Ectodermal cell (in vitro differentiated cells): ENCODE results near the gene XXYLT1.
"Not testable (repeated sequence)": the region's sequence is repeated elsewhere in the genome, so short reads cannot be mapped to it uniquely, and the experiment has no call there.

Experiments
- H3K27ac ChIP-seq: 2 replicates; pipeline ENCODE4 v1.7.0; 2013; ENCODE audit warnings: mild to moderate bottlenecking, low read depth, low read length; ENCODE audit not compliant: insufficient read depth, poor library complexity, severe bottlenecking
- H3K27me3 ChIP-seq: 2 replicates; pipeline ENCODE4 v1.7.0; 2013; ENCODE audit warnings: mild to moderate bottlenecking, low read length; ENCODE audit not compliant: insufficient read depth, control insufficient read depth, poor library complexity, severe bottlenecking
- H3K36me3 ChIP-seq: one replicate; pipeline ENCODE4 v1.7.0; 2013; ENCODE audit warnings: low read length; ENCODE audit not compliant: control insufficient read depth, insufficient read depth
- H3K4me1 ChIP-seq: one replicate; pipeline ENCODE4 v1.7.0; 2013; ENCODE audit warnings: low read length; ENCODE audit not compliant: control insufficient read depth, insufficient read depth
- H3K4me3 ChIP-seq: 2 replicates; pipeline ENCODE4 v1.7.0; 2013; ENCODE audit warnings: low read depth, low read length, control low read depth; ENCODE audit not compliant: insufficient read depth
- H3K9me3 ChIP-seq: 2 replicates; pipeline ENCODE4 v1.7.0; 2013; ENCODE audit warnings: mild to moderate bottlenecking, low read length, moderate library complexity; ENCODE audit not compliant: control insufficient read depth
- WGBS, 2 experiments: methylation state at CpG; one replicate each; pipeline ENCODE4 v1.1.7; 2013; ENCODE audit warnings: missing lambda C conversion rate in 2 of 2; 5-methylcytosine and 5-hydroxymethylcytosine counted together

Gene XXYLT1

DNA sequence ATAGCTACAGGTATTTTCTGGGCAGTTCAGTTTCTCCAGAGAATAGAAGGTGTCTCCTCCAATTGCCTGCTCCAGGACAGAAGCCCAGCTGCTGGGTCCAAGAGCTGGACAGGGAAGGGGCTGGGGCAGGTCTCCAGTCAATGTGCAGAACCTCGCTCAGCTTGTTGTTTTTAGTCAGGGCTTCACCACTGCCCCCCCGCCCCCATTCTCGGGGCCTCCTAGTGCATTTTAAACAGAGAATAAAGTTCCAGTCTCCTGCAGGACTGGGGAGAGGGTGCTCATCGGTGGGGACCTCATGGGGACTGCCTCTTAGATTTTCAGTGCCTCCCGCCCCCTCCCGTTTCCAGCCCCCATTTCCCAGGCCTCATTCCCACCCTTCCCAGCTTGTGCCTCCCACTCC is 216.6 kb downstream of the XXYLT1 start:
- Histone ChIP-seq H3K4me3 (no peak overlapping the region), H3K27me3 (no peaks in the 10 kb centered on the region), H3K9me3 (no peaks in the 10 kb centered on the region), H3K36me3 (no peaks in the 10 kb centered on the region), H3K27ac (no peak overlapping the region), H3K4me1 (no peaks in the 10 kb centered on the region)
- WGBS, 2 experiments = 89% methylated on average over 6 of the region's 6 CpGs

DNA sequence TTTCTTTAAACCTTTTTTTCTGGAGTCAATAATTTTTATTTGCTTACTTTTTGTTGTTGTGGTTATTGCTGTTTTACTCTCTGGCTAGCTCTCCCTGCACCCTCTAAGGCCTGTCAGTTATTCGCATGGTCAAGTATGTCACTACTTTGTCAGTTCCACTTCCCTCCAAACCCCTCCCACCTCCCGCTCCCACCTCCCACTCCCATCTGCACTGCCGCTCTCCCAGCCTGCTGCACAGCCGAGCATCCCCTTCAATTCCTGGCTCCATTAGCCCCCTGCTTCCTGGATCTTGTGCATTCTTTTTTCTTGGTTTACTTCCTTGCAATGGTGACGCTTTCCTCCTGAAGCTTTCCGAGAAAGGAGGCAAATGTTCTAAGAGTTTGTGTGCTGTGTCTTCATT is 218.0 kb downstream of the XXYLT1 start:
- Histone ChIP-seq H3K4me1 (no peaks in the 10 kb centered on the region), H3K36me3 (no peaks in the 10 kb centered on the region), H3K27me3 (no peaks in the 10 kb centered on the region), H3K9me3 (no peaks in the 10 kb centered on the region), H3K4me3 (no peak overlapping the region), H3K27ac (no peak overlapping the region)
- 60 to 64% methylated on average over 6 of the region's 6 CpGs for WGBS, 2 experiments

DNA sequence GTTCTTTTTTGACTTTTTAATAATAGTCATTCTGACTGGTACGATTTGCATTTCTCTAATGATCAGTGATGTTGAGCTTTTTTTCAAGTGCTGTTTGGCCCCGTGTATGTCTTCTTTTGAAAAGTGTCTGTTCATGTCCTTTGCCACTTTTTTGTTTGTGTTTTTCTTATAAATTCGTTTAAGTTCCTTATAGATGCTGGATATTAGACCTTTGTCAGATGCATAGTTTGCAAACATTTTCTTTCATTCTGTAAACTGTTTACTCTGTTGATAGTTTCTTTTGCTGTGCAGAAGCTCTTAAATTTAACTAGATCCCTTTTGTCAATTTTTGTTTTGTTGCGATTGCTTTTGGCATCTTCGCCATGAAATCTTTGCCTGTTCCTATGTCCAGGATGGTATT is 220.7 kb downstream of the XXYLT1 start:
- H3K4me3 ChIP-seq, H3K9me3 ChIP-seq, H3K27me3 ChIP-seq, H3K4me1 ChIP-seq, H3K36me3 ChIP-seq, H3K27ac ChIP-seq: not testable (repeated sequence)
- 92 to 94% methylated on average over 5 of the region's 5 CpGs for WGBS, 2 experiments

DNA sequence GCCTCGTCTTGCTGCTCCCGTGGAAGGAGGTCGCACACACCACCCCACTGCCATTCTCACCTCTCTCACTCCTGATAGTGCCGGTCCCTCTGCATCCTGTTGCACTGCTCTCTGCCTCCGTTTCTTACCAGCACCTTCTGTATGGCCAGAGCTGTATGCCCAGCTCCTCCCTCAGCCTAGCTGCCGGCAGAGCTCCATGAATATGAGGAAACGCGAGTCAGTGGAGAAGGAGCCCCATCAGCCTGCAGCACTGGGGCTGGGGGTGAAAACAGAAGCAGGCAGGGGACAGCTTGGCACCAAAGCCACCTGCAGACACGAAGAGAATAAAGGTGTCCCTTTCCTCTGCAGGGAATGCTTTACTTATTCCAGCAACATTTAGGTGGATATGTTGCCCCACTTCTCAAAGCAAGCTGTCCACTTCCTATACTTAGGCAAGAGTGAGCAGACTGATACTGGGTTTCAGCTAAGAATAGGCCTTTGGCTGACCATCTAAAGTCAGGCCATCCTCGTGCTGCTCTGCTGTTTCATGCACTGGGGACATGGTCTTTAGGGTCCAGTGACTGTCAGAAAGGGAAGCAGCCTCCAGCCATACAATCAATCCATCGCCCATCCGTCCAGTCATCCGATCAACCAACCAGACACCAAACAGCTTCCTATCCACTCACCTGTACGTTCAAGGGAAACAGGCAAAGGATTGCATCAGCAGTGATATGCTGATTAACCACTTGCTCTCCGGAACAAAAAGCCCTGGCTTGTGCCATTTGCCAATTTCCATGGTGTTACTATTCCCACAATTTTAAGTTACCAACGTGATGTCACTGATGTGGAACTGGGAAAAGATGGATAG is 222.7 kb downstream of the XXYLT1 start:
- Histone ChIP-seq H3K4me1 (no peaks in the 10 kb centered on the region), H3K9me3 (no peaks in the 10 kb centered on the region), H3K27me3 (no peaks in the 10 kb centered on the region), H3K36me3 (no peaks in the 10 kb centered on the region), H3K27ac (no peak overlapping the region), H3K4me3 (no peak overlapping the region)
- 85% methylated on average over 15 to 16 of the region's 16 CpGs for WGBS, 2 experiments

- no peaks in the 10 kb centered on the region for H3K9me3 ChIP-seq
- H3K27ac ChIP-seq = no peak overlapping the region
- H3K4me1 ChIP-seq = peaks cover 4% of the 10 kb centered on the region
- H3K36me3 ChIP-seq = no peaks in the 10 kb centered on the region
- WGBS, 2 experiments = 91 to 98% methylated on average over 3 of the region's 3 CpGs
- H3K27me3 ChIP-seq = no peaks in the 10 kb centered on the region
- H3K4me3 ChIP-seq = no peak overlapping the region
These were observed 223.4 kb downstream of the XXYLT1 start for GRCh38 chr3:195047536-195047935.

DNA sequence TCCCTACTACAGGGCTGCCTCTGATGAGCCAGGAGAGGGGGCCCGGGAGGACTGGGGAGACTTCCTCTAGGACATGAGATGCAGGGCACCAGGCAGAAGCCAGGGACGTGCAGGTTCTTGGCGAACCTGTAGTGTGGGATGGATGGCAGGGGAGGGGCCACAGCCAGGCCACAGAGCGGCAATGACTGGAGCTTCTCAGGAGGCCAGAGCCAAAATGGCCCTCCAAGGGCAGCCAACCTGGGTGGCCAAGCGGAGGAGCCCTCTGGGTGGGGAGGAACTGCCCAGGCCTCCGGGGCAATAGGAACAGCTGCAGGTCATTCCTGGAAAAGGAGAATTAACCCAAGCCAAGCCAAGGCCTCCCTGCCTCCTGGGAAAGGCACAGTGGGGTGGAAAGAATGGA is 224.5 kb downstream of the XXYLT1 start:
- Histone ChIP-seq H3K9me3 (no peaks in the 10 kb centered on the region), H3K27me3 (no peaks in the 10 kb centered on the region), H3K4me3 (no peak overlapping the region), H3K4me1 (peaks cover 13% of the 10 kb centered on the region), H3K27ac (no peak overlapping the region), H3K36me3 (no peaks in the 10 kb centered on the region)
- 88 to 90% methylated on average over 6 of the region's 6 CpGs for WGBS, 2 experiments

DNA sequence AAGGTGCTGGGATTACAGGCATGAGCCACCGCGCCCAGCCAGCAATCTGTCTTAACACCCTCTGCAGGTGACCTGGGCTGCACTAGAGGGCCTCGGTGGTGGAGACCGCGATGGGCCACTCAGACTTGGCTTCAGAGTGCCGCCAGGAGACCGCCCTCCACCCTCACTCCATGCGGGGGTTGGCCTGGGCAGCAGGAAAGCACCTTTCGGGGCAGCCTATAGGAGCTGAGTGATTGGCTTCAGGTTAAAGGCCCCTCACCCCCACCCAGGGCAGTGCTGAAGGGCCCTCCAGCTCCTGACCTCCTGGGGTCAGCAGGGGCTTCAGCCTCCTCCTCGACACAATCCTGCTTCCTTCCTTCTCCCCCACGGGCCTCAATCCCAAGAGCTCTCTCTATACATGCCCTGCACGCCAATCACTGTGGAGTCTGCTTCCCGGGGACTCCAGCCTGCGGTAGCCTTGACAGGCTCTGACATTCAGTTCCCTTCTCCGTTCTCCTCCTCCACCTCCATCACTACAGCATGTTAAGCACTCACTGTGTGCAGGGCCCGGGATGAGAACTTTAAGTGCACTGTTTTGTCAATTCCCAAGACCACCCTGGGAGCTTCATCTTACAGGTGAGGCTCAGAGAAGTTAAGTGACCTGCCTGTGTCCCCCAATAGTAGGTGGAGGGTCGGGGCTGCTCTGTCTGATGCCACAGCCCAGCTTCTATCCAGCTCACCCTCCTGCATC is 225.3 kb downstream of the XXYLT1 start:
- Histone ChIP-seq H3K27me3 (no peaks in the 10 kb centered on the region), H3K4me3 (no peak overlapping the region), H3K9me3 (no peaks in the 10 kb centered on the region), H3K4me1 (peaks cover 13% of the 10 kb centered on the region), H3K36me3 (no peaks in the 10 kb centered on the region), H3K27ac (no peak overlapping the region)
- WGBS, 2 experiments = 82 to 84% methylated on average over 17 of the region's 17 CpGs

DNA sequence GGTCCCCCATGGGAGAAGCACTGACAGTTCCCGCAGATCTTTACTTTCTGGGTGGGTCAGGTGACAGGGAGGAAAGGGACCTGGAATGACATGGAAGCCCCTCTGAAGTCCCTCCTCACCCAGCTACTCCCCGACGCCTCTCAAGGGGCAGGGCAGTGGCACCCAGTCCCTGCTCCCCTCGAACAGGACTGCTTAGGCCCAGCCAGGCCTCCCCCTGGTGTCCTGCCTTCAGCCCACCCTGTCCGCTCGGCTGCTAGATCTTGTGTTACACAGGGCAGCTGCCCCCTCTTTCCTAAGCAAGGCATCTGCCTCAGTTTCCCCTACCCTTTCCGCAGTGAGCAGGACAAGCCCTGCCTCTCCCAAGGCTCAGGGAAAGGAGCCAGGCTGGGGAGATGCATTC is 226.5 kb downstream of the XXYLT1 start:
- H3K36me3 ChIP-seq = no peaks in the 10 kb centered on the region
- H3K9me3 ChIP-seq = no peaks in the 10 kb centered on the region
- no peaks in the 10 kb centered on the region for H3K27me3 ChIP-seq
- no peak overlapping the region for H3K4me3 ChIP-seq
- no peak overlapping the region for H3K27ac ChIP-seq
- 85 to 86% methylated on average over 7 of the region's 7 CpGs for WGBS, 2 experiments
- peaks cover 14% of the 10 kb centered on the region for H3K4me1 ChIP-seq

DNA sequence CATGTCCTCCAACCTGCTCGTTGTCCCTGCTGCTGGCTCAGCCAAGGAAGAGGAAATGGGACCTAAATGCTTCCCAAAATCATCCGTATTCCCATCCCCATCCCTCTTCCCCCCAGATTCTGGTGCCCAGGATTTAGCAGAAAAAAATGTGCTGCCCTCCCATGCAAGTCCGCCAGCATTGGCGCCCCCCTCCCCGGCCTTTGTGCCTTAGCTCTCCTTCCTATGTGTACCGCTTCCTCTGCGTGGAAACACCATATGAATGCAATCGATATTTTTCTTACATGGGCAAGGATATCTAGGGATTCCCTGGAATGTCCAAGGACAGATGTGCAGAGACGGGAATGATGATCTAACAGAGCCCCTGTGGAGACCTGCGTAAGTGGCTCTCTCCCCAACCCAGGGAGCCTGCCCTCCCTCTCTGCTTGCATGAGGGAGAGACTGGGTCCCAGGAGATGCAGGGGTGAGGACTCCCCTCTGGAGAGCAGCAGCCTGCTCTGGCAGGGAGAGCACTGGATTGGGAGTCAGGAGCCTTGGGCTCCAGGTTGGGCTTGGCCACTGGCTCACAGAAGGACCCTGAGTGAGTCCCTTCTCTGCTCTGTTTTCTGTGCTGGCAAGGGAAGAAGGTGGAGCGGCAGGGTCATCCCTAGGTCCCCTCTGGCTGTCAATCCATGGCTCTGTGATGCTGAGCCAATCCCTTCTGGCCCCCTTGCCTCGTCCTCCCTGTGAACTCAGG is 227.2 kb downstream of the XXYLT1 start:
- H3K4me3 ChIP-seq = no peak overlapping the region
- peaks cover 18% of the 10 kb centered on the region for H3K4me1 ChIP-seq
- H3K9me3 ChIP-seq = no peaks in the 10 kb centered on the region
- H3K27me3 ChIP-seq = no peaks in the 10 kb centered on the region
- H3K27ac ChIP-seq = no peak overlapping the region
- no peaks in the 10 kb centered on the region for H3K36me3 ChIP-seq
- WGBS, 2 experiments = 85 to 87% methylated on average over 12 of the region's 12 CpGs
